Upper lobe of right lung (tissue), 1 donor: ENCODE measurements around the gene HBZ. TPM values are rescaled to one million over a fixed set of nuclear protein-coding genes. Genes with fewer than 3 reads are reported as not detected.

ENCODE experiments used
- ATAC-seq: fragments of 200-7000 bp; cut with Tn5 transposase; one replicate; pipeline ENCODE4 v1.9.1; 2020; ENCODE audit warnings: mild to moderate bottlenecking, moderate library complexity
- DNase-seq: peaks from one replicate; pipeline ENCODE4 v3.0.0-alpha.2; 2020
- H3K27ac ChIP-seq: fragments of 200-600 bp; one replicate; pipeline ENCODE4 v1.8.0; 2022
- H3K27me3 ChIP-seq: fragments of 200-600 bp; one replicate; pipeline ENCODE4 v1.8.0; 2022; ENCODE audit warnings: mild to moderate bottlenecking
- H3K36me3 ChIP-seq: fragments of 200-600 bp; one replicate; pipeline ENCODE4 v1.8.0; 2022
- H3K4me1 ChIP-seq: fragments of 200-600 bp; one replicate; pipeline ENCODE4 v1.8.0; 2022
- H3K4me3 ChIP-seq: fragments of 200-600 bp; one replicate; pipeline ENCODE4 v1.8.0; 2022; ENCODE audit warnings: mild to moderate bottlenecking
- H3K9me3 ChIP-seq: fragments of 200-600 bp; one replicate; pipeline ENCODE4 v1.8.0; 2022
- CTCF ChIP-seq: fragments of 200-600 bp; IDR thresholded peaks from one replicate; pipeline ENCODE4 v1.8.0; 2022; ENCODE audit warnings: antibody characterized with exemption
- intact Hi-C: fragments of 100-400 bp; cut with DNase I; formaldehyde crosslinking; loops from one replicate; pipeline ENCODE4 v1.11.0; 2022
- total RNA-seq: library from RNA; stranded (reverse); fragmentation: NEBNext Ultra II Directional; extraction: Animal tissue kit (Norgen Biotek cat#: 25700); gene quantifications from one replicate; pipeline ENCODE4 v1.2.1, GENCODE V29; 2021
- donor health status: DM: no; HTN: yes; CAD: no; lungs with severe emphysema.

HBZ gene
- total RNA-seq, 1 donor from 2014 or later: not detected

DNA sequence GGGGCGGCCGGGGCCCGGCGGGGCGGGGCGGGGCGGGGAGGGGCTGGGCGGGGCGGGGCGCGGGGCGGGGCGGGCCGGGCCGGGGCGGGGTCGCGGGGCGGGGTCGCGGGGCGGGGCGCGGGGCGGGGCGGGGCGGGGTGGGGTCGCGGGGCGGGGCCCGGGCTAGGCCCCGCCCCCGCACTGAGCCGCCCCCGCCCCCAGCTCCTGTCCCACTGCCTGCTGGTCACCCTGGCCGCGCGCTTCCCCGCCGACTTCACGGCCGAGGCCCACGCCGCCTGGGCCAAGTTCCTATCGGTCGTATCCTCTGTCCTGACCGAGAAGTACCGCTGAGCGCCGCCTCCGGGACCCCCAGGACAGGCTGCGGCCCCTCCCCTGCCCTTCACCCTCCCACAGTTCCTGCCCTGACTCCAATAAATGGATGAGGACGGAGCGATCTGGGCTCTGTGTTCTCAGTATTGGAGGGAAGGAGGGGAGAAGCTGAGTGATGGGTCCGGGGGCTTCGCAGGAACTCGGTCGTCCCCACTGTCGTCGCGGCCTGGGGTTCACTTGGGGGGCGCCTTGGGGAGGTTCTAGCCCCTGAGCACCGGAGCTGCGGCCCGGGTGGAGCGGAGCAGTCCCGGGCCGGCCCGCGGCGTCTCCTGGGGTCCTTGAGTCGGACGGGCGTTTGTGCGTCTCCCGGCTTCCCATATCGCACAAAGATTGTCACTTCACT is 12.5 kb downstream of the HBZ start:
- H3K4me1 ChIP-seq: peaks cover 18% of the 10 kb centered on the region
- no peaks in the 10 kb centered on the region for H3K36me3 ChIP-seq
- ATAC-seq (peak; percentile 52), DNase-seq (no peak)
- no peak overlapping the region for H3K4me3 ChIP-seq
- H3K27me3 ChIP-seq: peaks cover 48% of the 10 kb centered on the region
- no peak for TF ChIP-seq CTCF
- no peak overlapping the region for H3K27ac ChIP-seq
- intact Hi-C loops: no loop called here
- no peaks in the 10 kb centered on the region for H3K9me3 ChIP-seq

DNA sequence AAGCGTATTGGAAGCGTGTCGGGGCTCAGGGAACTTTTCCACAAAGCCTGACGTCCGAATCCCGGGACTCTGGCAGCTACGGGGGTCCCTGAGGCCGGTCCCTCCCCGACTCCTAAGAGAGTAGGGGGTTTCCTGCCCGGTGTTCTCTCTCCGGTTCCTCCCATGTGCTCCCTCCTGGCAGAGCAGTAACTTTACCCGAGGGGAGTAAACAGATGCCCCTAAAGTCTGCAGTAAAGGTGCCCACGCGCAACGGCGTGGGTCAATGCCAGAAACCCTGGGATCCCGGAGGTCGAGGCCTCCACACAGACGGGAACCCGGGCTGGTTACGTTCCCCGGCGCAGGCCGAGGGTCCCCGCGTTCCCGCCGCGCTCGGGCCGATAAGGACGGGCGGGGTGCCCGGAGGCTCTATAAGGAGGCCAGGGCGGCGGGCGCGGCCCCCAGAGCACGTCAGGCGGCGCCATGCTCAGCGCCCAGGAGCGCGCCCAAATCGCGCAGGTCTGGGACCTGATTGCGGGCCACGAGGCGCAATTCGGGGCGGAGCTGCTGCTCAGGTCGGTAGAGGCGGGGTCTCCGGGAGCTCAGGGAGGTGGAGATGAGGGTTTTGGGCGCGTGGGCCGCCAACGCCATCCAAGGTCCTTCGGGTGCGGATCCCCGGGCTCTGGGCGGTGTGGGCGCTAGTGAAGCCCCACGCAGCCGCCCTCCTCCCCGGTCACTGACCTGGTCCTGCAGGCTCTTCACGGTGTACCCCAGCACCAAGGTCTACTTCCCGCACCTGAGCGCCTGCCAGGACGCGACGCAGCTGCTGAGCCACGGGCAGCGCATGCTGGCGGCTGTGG is 13.3 kb downstream of the HBZ start, which contains the start of gene HBM:
Gene HBM (plus strand): TSS at position 440 of the 836 bp plus-strand sequence. CDS start 20 bp downstream, at position 460.
- intact Hi-C loops: no loop called here
- H3K27me3 ChIP-seq: peaks cover 53% of the 10 kb centered on the region

GRCh38 chr16:166375-167121 is 14.1 kb downstream of the HBZ start:
- Histone ChIP-seq H3K27ac (no peak overlapping the region), H3K4me3 (no peak overlapping the region), H3K4me1 (peaks cover 18% of the 10 kb centered on the region), H3K36me3 (no peaks in the 10 kb centered on the region), H3K9me3 (no peaks in the 10 kb centered on the region), H3K27me3 (peaks cover 61% of the 10 kb centered on the region)
- DNase-seq (no peak), ATAC-seq (no peak)
- TF ChIP-seq CTCF: no peak
- intact Hi-C loops: no loop called here

More for the DNA sequence above, 13.3 kb downstream of the HBZ start, which contains the start of gene HBM:
- H3K4me3 ChIP-seq: no peak within 1 kb of the TSS
- ATAC-seq (no peak), DNase-seq (no peak)
- no peak for TF ChIP-seq CTCF
- no peaks in the 10 kb centered on the region for H3K9me3 ChIP-seq
- peaks cover 18% of the 10 kb centered on the region for H3K4me1 ChIP-seq
- no peaks in the 10 kb centered on the region for H3K36me3 ChIP-seq
- H3K27ac ChIP-seq: no peak within 1 kb of the TSS

DNA sequence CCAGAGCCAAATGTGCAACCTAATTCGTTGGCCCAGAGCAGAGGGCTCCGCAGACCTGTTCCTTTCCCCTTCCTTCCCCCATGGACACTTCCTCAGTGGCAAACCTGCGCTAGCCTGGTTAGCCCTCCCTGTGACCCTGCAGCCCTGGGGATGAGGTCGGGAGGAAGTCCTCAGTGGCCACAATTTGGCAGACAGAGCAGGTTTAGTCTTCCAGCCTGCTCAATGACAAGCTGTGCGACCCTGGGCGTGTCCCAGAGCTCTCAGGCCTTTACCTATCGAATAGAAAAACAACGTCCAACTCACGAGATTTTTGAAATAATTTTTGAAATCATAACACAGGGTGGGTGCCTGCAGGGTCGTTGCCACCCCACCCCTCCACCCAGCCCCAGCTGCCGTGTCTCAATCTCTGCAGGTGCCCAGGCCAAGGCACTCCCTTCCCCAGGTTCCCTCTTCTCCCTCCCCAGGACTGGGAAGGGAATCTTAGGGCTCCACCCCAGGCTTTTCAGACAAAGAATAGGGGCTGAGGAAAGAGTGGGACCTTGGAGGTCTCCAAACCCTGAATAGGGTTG is 14.8 kb downstream of the HBZ start:
- ATAC-seq: no peak
- intact Hi-C loops: no loop called here
- H3K27me3 ChIP-seq: peaks cover 64% of the 10 kb centered on the region
- no peaks in the 10 kb centered on the region for H3K9me3 ChIP-seq
- DNase-seq: no peak
- TF ChIP-seq CTCF: no peak
- H3K4me1 ChIP-seq: peaks cover 18% of the 10 kb centered on the region
- no peaks in the 10 kb centered on the region for H3K36me3 ChIP-seq
- H3K4me3 ChIP-seq: no peak overlapping the region
- H3K27ac ChIP-seq: no peak overlapping the region

- no peak overlapping the region for H3K27ac ChIP-seq
- peaks cover 64% of the 10 kb centered on the region for H3K27me3 ChIP-seq
- no peak for TF ChIP-seq CTCF
- no peak for DNase-seq
- ATAC-seq: no peak
- no peaks in the 10 kb centered on the region for H3K9me3 ChIP-seq
- H3K4me1 ChIP-seq: peaks cover 18% of the 10 kb centered on the region
- H3K4me3 ChIP-seq: no peak overlapping the region
- H3K36me3 ChIP-seq: no peaks in the 10 kb centered on the region
- intact Hi-C loops: no loop called here
Observed at GRCh38 chr16:168424-168823, 16.0 kb downstream of the HBZ start.
